Measurements from ENCODE around the gene C9orf152.
"Not testable (repeated sequence)": the region's sequence is repeated elsewhere in the genome, so short reads cannot be mapped to it uniquely, and the experiment has no call there.

The C9orf152 gene

DNA sequence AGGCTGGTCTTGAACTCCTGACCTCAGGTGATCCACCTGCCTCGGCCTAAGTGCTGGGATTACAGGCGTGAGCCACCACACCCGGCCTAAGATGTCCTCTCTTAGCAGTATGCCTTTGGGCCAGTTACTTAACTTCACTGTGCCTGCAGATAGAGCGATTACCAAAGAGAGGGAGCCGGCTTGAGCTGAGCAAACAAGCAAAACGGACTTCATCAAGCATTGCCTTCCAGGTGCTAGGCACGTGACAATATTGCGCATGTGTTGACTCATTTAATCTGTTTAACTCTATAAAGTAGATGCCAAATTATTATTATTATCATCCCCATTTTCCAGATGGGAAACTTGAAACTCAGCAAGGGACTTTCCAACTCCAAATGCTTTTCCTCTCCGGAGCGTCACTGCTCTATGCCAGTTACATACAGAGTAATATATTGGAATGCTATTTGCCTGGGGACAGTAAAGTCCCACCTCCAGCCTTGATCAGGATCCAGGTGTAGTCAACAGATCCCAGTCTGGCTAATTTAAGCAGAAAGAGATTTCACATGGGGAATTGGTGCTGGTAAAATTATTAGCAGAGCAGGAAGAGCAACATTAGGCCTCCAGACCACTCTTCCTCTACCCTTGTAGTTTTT is 5.6 kb upstream of the C9orf152 start:
- H3K4me1 Mint-ChIP-seq, result peaks cover 1% of the 10 kb centered on the region
- TF ChIP-seq, protein P1, sequence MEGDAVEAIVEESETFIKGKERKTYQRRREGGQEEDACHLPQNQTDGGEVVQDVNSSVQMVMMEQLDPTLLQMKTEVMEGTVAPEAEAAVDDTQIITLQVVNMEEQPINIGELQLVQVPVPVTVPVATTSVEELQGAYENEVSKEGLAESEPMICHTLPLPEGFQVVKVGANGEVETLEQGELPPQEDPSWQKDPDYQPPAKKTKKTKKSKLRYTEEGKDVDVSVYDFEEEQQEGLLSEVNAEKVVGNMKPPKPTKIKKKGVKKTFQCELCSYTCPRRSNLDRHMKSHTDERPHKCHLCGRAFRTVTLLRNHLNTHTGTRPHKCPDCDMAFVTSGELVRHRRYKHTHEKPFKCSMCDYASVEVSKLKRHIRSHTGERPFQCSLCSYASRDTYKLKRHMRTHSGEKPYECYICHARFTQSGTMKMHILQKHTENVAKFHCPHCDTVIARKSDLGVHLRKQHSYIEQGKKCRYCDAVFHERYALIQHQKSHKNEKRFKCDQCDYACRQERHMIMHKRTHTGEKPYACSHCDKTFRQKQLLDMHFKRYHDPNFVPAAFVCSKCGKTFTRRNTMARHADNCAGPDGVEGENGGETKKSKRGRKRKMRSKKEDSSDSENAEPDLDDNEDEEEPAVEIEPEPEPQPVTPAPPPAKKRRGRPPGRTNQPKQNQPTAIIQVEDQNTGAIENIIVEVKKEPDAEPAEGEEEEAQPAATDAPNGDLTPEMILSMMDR (IDR thresholded peaks at IDR 0.05), result no peak
- H3K4me3 Mint-ChIP-seq, result no peak overlapping the region
- no peak overlapping the region for H3K27ac Mint-ChIP-seq
- no peak for DNase-seq
- H3K9me3 Mint-ChIP-seq, result peaks cover 12% of the 10 kb centered on the region
- peaks cover 23% of the 10 kb centered on the region for H3K27me3 Mint-ChIP-seq (ENCODE audit: low read depth, poor library complexity)
- no peaks in the 10 kb centered on the region for H3K36me3 Mint-ChIP-seq (ENCODE audit: low read depth)

DNA sequence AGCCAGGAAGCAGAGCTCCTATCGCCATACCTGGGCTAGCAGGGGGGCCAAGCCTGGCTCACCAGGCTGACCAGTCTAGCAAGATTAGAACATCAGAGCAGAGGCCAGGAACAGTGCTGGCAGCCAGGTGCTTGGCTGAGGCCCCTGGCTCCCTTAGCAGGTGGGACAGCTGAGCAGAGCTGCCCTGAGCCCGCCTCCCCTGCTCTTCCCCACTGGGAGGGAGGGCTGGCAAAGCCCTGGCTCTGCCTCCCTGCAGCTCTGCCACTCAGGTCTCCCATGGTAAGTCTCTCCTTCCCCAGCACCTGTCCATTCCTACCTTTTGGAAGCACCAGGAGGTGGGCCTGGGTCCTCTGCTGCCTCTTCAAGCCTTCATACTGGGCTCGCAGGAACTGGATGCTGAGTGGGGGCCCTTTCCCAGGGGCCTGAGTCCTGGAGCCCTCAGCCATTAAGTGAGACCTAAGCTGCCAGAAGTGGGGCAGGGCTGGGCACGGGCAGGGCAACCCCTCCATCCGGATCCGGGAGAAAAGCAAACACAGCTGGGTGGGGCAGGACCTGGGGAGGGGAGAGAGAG is 803 bp downstream of the C9orf152 start:
- Mint-ChIP-seq H3K4me1 (peaks cover 17% of the 10 kb centered on the region), H3K9me3 (peaks cover 4% of the 10 kb centered on the region), H3K27me3 (ENCODE audit: low read depth, poor library complexity) (peaks cover 29% of the 10 kb centered on the region), H3K36me3 (ENCODE audit: low read depth) (no peaks in the 10 kb centered on the region), H3K4me3 (no peak overlapping the region), H3K27ac (peak overlapping the region; percentile 49)
- TF ChIP-seq, protein P1 (IDR thresholded peaks at IDR 0.05), result no peak
- DNase-seq, result no peak

DNA sequence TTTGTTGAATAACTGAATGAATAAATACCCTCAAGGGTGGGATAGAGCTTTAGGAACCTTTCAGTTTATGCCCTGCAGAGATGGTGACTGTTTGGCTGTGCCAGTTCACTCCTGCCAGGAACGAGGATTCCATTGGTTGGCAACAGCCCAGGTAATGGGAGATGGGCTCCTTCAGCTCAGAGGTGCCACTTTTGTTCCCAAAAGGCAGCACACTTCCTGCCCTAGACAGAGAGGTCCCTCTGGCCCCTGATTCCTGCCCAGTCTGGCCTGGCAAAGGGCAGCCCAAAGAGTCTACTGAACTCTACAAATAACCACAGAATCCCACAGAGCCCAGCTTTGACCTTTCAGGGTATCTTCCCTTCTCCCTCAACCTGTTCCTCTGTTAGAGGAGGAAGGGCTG is 1.6 kb downstream of the C9orf152 start:
- Mint-ChIP-seq H3K27ac (no peak overlapping the region), H3K9me3 (peaks cover 4% of the 10 kb centered on the region), H3K36me3 (ENCODE audit: low read depth) (no peaks in the 10 kb centered on the region), H3K4me3 (no peak overlapping the region), H3K27me3 (ENCODE audit: low read depth, poor library complexity) (peaks cover 27% of the 10 kb centered on the region), H3K4me1 (peaks cover 17% of the 10 kb centered on the region)
- DNase-seq, result no peak
- TF ChIP-seq, protein P1 (IDR thresholded peaks at IDR 0.05), result no peak

DNA sequence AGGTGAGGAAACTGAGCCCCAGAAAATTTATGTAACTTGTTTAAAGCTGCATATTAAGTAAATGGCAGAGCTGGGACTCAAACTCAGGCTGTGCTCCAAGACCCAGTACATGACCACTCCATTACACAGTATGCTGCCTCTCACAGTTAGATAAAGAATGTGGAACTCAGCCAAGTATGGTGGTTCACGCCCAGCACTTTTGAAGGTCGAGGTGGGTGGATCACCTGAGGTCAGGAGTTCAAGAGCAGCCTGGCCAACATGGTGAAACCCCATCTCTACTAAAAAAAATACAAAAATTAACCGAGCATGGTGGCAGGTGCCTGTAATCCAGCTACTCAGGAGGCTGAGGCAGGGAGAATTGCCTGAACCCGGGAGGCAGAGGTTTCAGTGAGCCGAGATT is 2.3 kb downstream of the C9orf152 start:
- not testable (repeated sequence) for H3K4me3 Mint-ChIP-seq; H3K36me3 Mint-ChIP-seq (ENCODE audit: low read depth); H3K9me3 Mint-ChIP-seq; DNase-seq; H3K27ac Mint-ChIP-seq
- peaks cover 17% of the 10 kb centered on the region for H3K4me1 Mint-ChIP-seq
- peaks cover 30% of the 10 kb centered on the region for H3K27me3 Mint-ChIP-seq (ENCODE audit: low read depth, poor library complexity)

DNA sequence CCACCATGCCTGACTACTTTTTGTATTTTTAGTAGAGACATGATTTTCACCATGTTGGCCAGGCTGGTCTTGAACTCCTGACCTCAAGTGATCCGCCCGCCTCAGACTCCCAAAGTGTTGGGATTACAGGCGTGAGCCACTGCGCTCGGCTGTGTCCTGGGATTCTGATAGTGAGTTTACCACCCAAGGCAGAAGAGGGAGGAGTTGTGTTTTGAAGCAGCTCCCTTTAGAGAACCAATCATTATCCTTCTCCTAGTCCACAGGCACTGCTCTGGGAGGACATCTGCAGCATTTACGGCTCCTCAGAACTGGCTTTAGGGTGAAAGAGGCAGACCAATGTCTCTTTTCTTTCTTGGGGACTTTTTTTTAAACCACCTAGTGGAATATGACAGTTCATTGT is 5.7 kb downstream of the C9orf152 start:
- TF ChIP-seq, protein P1 (IDR thresholded peaks at IDR 0.05), result no peak
- Mint-ChIP-seq H3K36me3 (ENCODE audit: low read depth) (no peaks in the 10 kb centered on the region), H3K27ac (no peak overlapping the region), H3K27me3 (ENCODE audit: low read depth, poor library complexity) (peaks cover 25% of the 10 kb centered on the region), H3K4me3 (no peak overlapping the region), H3K4me1 (peaks cover 13% of the 10 kb centered on the region), H3K9me3 (no peaks in the 10 kb centered on the region)
- no peak for DNase-seq

DNA sequence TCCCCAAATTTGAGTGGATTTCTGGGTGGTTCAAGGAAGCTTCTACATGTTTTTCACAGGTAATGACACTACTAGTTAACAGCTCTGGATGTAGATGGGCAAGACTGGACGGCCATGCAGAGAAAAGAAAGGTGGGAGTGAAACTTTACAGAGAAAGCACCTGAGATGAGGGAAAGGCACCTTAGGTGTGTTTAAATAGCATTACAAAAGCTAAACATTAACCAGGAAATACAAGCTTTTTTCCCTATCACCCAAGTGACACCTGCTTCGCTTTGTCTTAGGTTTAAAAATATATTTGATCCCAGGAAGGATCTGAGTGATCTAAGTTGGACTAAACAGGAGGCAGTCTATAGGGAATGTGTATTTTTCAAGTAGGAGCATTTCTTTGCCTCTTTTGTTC is 8.3 kb downstream of the C9orf152 start:
- Mint-ChIP-seq H3K27me3 (ENCODE audit: low read depth, poor library complexity) (peaks cover 26% of the 10 kb centered on the region), H3K27ac (no peak overlapping the region), H3K36me3 (ENCODE audit: low read depth) (no peaks in the 10 kb centered on the region), H3K9me3 (no peaks in the 10 kb centered on the region), H3K4me1 (peaks cover 13% of the 10 kb centered on the region), H3K4me3 (no peak overlapping the region)
- no peak for DNase-seq
- TF ChIP-seq, protein P1 (IDR thresholded peaks at IDR 0.05), result no peak

Measured in nephron progenitor cell (in vitro differentiated cells).